ENCODE results near the gene MAPK11. TPM values are rescaled to one million over a fixed set of nuclear protein-coding genes. Genes with fewer than 3 reads are reported as not detected.

The MAPK11 gene
- total RNA-seq, 1 experiment from 2014 or later: 19.3 TPM

GRCh38 chr22:50319503-50319951, 49.3 kb upstream of the MAPK11 start:
- Histone ChIP-seq H3K4me2 (ENCODE audit: low read length) (no peak overlapping the region), H3K4me1 (ENCODE audit: control insufficient read depth in 1 of 2, insufficient read depth in 2 of 2, low read length in 2 of 2) (peaks cover 9 to 20% of the 10 kb centered on the region in 2 experiments), H3K4me3 (replicated peaks in 1 of 2; ENCODE audit: low read depth in 1 of 2, low read length in 2 of 2) (no peak overlapping the region), H3K9me2 (ENCODE audit: insufficient read depth) (no peaks in the 10 kb centered on the region), H2AFZ (ENCODE audit: low read depth, low read length, poor library complexity, severe bottlenecking) (no peak overlapping the region), H3K9me3 (ENCODE audit: control insufficient read depth in 1 of 2, insufficient read depth in 1 of 2, low read depth in 1 of 2, low read length in 2 of 2) (no peaks in the 10 kb centered on the region), H3K36me3 (ENCODE audit: control insufficient read depth in 1 of 2, insufficient read depth in 2 of 2, low read length in 2 of 2) (no peaks in the 10 kb centered on the region), H3K27me3 (ENCODE audit: insufficient read depth, low read length) (no peaks in the 10 kb centered on the region), H4K20me1 (ENCODE audit: insufficient read depth) (no peaks in the 10 kb centered on the region), H3K27ac (ENCODE audit: low read depth, low read length) (no peak overlapping the region), H3K9ac (ENCODE audit: low read length) (no peak overlapping the region), H3K79me2 (ENCODE audit: insufficient read depth, low read length) (no peaks in the 10 kb centered on the region)
- no peak for TF ChIP-seq SRF (IDR thresholded peaks at IDR 0.05; ENCODE audit: low read depth)
- no peak for TF ChIP-seq ELF1 (IDR thresholded peaks at IDR 0.05; ENCODE audit: borderline replicate concordance, low read depth)
- TF ChIP-seq EGR1 (IDR thresholded peaks at IDR 0.05; ENCODE audit: low read depth): no peak
- no peak for DNase-seq (ENCODE audit: low read depth, low spot score)
- BruUV-seq (replicated peaks): no TSS peak
- no peak for ATAC-seq
- POLR2A ChIA-PET: no interaction called here
- CTCF ChIA-PET: interaction anchor here (1.6 kb wide), 1 partner anchor 9 kb away, joined by 3 read pairs; no protein-coding TSS in a partner anchor
- intact Hi-C loops (cut with micrococcal nuclease): no loop called here
- RAD21 ChIA-PET (ENCODE audit: low non-redundant PET in 1 of 2, low total read pairs in 2 of 2, uncharacterized antibody in 2 of 2, unreplicated experiment in 2 of 2): no interaction called here

- ChIA-PET RAD21 (ENCODE audit: low non-redundant PET in 1 of 2, low total read pairs in 2 of 2, uncharacterized antibody in 2 of 2, unreplicated experiment in 2 of 2) (no interaction called here), CTCF (no interaction called here), POLR2A (no interaction called here)
- H2AFZ ChIP-seq (ENCODE audit: low read depth, low read length, poor library complexity, severe bottlenecking): no peak overlapping the region
- no peak overlapping the region for H3K9ac ChIP-seq (ENCODE audit: low read length)
- intact Hi-C loops (cut with micrococcal nuclease): no loop called here
- ATAC-seq (no peak), DNase-seq (ENCODE audit: low read depth, low spot score) (no peak)
- TF ChIP-seq SP1 (IDR thresholded peaks at IDR 0.05; ENCODE audit: low read depth) (no peak), SRF (IDR thresholded peaks at IDR 0.05; ENCODE audit: low read depth) (no peak), POLR2A (IDR thresholded peaks at IDR 0.05; ENCODE audit: borderline replicate concordance, extremely low read depth, insufficient read depth, insufficient read length) (no peak), CBX3 (IDR thresholded peaks at IDR 0.05; ENCODE audit: low read depth) (no peak), ZFX (IDR thresholded peaks at IDR 0.05) (no peak), ELF1 (IDR thresholded peaks at IDR 0.05; ENCODE audit: borderline replicate concordance, low read depth) (no peak), TCF7L2 (IDR thresholded peaks at IDR 0.05; ENCODE audit: borderline replicate concordance, extremely low read depth, insufficient read depth, insufficient read length) (no peak), SIN3A (IDR thresholded peaks at IDR 0.05; ENCODE audit: low read depth) (no peak), EZH2phosphoT487 (IDR thresholded peaks at IDR 0.05; ENCODE audit: borderline replicate concordance) (no peak), YY1 (IDR thresholded peaks at IDR 0.05; ENCODE audit: extremely low read depth, insufficient replicate concordance, low read depth, low read length) (no peak), EZH2 (IDR thresholded peaks at IDR 0.05) (no peak), CTCF (IDR thresholded peaks at IDR 0.05 in 2 of 3, conservative IDR thresholded peaks at IDR 0.05 in 1 of 3; ENCODE audit: borderline replicate concordance in 1 of 3, insufficient read depth in 1 of 3, low read depth in 2 of 3, low read length in 2 of 3) (no peak), ZBTB33 (IDR thresholded peaks at IDR 0.05; ENCODE audit: extremely low read depth, insufficient replicate concordance, low read length) (no peak), MAX (IDR thresholded peaks at IDR 0.05) (no peak), FOSL1 (IDR thresholded peaks at IDR 0.05; ENCODE audit: low read depth) (no peak), ZNF274 (IDR thresholded peaks at IDR 0.05; ENCODE audit: low read depth, low read length) (no peak)
- H3K4me3 ChIP-seq (replicated peaks in 1 of 2; ENCODE audit: low read depth in 1 of 2, low read length in 2 of 2): no peak overlapping the region
- no TSS peak for BruUV-seq (replicated peaks)
- H3K36me3 ChIP-seq (ENCODE audit: control insufficient read depth in 1 of 2, insufficient read depth in 2 of 2, low read length in 2 of 2): no peaks in the 10 kb centered on the region
- no peak overlapping the region for H3K4me2 ChIP-seq (ENCODE audit: low read length)
- peaks cover 9 to 26% of the 10 kb centered on the region in 2 experiments for H3K4me1 ChIP-seq (ENCODE audit: control insufficient read depth in 1 of 2, insufficient read depth in 2 of 2, low read length in 2 of 2)
- no peaks in the 10 kb centered on the region for H3K9me3 ChIP-seq (ENCODE audit: control insufficient read depth in 1 of 2, insufficient read depth in 1 of 2, low read depth in 1 of 2, low read length in 2 of 2)
- H3K9me2 ChIP-seq (ENCODE audit: insufficient read depth): no peaks in the 10 kb centered on the region
- H4K20me1 ChIP-seq (ENCODE audit: insufficient read depth): no peaks in the 10 kb centered on the region
- no peaks in the 10 kb centered on the region for H3K79me2 ChIP-seq (ENCODE audit: insufficient read depth, low read length)
- H3K27me3 ChIP-seq (ENCODE audit: insufficient read depth, low read length): no peaks in the 10 kb centered on the region
- no peak overlapping the region for H3K27ac ChIP-seq (ENCODE audit: low read depth, low read length)
Measured at GRCh38 chr22:50318698-50319411, 48.7 kb upstream of the MAPK11 start.
